ENCODE results near the gene TSPAN14. TPM values are rescaled to one million over a fixed set of nuclear protein-coding genes. Genes with fewer than 3 reads are reported as not detected.

The TSPAN14 gene
- total and polyA plus RNA-seq, 2 of the 13 experiments (the other 11 are each of a cell fraction or from before 2014, with no cell fraction given) = 24.1 to 80.6 TPM

DNA sequence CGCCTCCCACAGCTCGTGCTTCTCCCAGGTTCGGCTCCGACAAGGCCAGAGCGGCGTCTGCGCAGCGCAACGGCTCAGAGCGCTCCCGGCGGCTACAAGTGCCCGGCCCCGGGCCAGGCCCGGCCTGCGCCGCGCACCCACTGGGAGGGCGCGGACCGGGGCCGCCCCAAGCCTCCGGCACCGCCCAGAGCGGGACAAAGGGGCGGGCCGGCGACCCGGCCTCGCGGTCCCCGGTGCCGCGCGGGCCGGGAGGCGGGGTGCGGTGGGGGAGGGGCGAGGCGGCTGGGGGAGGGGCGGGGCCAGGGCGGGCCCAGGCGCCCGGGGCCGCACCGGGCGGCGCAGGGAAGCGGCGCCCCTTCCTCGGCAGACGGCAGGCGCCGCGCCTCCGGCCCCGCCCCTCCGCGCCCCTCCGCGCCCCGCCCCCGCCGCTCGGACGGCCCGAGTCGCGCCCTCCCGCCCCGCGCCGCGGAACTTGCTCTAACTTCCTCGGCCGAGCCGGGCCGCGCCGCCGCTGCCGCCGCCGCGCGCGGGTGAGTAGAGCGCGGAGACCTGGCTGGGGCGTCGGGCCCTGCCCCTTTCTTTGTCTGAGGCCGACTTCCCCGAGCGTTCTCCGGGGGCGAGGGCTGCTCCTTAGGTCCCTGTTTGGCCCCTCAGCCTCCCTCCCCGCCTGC is at the start of gene TSPAN14 (continued):
- TF ChIP-seq, protein P1, sequence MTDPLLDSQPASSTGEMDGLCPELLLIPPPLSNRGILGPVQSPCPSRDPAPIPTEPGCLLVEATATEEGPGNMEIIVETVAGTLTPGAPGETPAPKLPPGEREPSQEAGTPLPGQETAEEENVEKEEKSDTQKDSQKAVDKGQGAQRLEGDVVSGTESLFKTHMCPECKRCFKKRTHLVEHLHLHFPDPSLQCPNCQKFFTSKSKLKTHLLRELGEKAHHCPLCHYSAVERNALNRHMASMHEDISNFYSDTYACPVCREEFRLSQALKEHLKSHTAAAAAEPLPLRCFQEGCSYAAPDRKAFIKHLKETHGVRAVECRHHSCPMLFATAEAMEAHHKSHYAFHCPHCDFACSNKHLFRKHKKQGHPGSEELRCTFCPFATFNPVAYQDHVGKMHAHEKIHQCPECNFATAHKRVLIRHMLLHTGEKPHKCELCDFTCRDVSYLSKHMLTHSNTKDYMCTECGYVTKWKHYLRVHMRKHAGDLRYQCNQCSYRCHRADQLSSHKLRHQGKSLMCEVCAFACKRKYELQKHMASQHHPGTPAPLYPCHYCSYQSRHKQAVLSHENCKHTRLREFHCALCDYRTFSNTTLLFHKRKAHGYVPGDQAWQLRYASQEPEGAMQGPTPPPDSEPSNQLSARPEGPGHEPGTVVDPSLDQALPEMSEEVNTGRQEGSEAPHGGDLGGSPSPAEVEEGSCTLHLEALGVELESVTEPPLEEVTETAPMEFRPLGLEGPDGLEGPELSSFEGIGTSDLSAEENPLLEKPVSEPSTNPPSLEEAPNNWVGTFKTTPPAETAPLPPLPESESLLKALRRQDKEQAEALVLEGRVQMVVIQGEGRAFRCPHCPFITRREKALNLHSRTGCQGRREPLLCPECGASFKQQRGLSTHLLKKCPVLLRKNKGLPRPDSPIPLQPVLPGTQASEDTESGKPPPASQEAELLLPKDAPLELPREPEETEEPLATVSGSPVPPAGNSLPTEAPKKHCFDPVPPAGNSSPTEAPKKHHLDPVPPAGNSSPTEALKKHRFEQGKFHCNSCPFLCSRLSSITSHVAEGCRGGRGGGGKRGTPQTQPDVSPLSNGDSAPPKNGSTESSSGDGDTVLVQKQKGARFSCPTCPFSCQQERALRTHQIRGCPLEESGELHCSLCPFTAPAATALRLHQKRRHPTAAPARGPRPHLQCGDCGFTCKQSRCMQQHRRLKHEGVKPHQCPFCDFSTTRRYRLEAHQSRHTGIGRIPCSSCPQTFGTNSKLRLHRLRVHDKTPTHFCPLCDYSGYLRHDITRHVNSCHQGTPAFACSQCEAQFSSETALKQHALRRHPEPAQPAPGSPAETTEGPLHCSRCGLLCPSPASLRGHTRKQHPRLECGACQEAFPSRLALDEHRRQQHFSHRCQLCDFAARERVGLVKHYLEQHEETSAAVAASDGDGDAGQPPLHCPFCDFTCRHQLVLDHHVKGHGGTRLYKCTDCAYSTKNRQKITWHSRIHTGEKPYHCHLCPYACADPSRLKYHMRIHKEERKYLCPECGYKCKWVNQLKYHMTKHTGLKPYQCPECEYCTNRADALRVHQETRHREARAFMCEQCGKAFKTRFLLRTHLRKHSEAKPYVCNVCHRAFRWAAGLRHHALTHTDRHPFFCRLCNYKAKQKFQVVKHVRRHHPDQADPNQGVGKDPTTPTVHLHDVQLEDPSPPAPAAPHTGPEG (CRISPR knock-in tag; IDR thresholded peaks at IDR 0.05) = no peak
- TF ChIP-seq, protein P2, sequence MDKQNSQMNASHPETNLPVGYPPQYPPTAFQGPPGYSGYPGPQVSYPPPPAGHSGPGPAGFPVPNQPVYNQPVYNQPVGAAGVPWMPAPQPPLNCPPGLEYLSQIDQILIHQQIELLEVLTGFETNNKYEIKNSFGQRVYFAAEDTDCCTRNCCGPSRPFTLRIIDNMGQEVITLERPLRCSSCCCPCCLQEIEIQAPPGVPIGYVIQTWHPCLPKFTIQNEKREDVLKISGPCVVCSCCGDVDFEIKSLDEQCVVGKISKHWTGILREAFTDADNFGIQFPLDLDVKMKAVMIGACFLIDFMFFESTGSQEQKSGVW (CRISPR knock-in tag; IDR thresholded peaks at IDR 0.05; ENCODE audit: borderline replicate concordance) = no peak
- TF ChIP-seq ZHX2 (IDR thresholded peaks at IDR 0.05; ENCODE audit: low read depth) = no peak
- TF ChIP-seq ZHX2 (CRISPR knock-in tag; IDR thresholded peaks at IDR 0.05; ENCODE audit: borderline replicate concordance) = no peak
- TF ChIP-seq TOPORS (CRISPR knock-in tag; IDR thresholded peaks at IDR 0.05) = peak; percentile 45
- TF ChIP-seq PAXIP1 (CRISPR knock-in tag; conservative IDR thresholded peaks at IDR 0.05) = no peak
- no peak for TF ChIP-seq ZNF451 (CRISPR knock-in tag; IDR thresholded peaks at IDR 0.05)
- TF ChIP-seq ZMYM2 (CRISPR knock-in tag; IDR thresholded peaks at IDR 0.05) = no peak
